SK-MEL-5 (cell line): Measurements from ENCODE around the gene ZNF813. TPM values are rescaled to one million over a fixed set of nuclear protein-coding genes. Genes with fewer than 3 reads are reported as not detected.

Experiments used
- DNase-seq: peaks from one replicate; pipeline ENCODE4 v3.0.0-alpha.2; 2016; ENCODE audit warnings: low read depth, low spot score
- in situ Hi-C: cut with HindIII; loops from 2 replicates; pipeline ENCODE4 v1.10.0; 2016; ENCODE audit warnings: low sequenced_read_pairs, high pct_unique_total_duplicates, low pct_unique_long_range_greater_than_20kb
- total RNA-seq: library from RNA; depleted of rRNA; stranded (reverse); fragments of >200 nt; shearing (Covaris generic); gene quantifications from 2 replicates; pipeline ENCODE4 v1.2.3, GENCODE V29; 2014; rRNA removed

ZNF813 gene
- total RNA-seq, 1 experiment from 2014 or later, result 3.9 TPM

DNA sequence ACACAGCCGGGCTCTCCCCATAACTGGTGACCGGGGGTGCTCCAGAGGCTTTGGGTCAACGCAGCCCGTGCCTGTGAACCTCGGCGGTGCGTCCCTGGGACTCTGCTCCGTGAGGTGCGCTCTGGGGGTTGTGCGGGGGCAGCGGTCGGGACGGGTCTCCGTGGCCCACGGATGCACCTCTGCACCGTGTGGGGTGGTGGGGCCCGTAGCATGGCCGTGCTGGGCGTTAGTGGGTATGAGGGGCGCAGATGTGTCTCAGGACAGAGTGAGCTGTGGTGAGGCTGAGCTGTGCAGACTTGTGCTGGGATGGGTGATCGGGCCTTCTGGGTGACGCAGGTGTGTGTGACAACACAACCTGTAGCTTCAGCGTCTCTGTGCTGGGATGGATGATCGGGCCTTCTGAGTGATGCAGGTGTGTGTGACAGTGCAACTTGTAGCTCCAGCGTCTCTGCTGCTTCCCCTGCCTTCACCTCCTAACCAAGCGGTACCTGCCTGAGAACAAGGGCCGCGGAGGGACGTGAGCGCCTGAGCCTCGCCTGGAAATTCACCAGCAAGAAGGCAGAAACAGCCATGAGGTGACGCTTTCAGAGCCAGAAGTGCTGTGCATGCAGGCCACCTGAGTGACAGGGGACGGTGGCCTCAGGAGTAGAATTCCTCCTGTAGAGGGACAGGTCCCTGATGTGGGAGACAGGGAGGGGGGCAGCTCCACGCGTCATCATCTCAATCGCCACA lies 71.0 kb downstream of the ZNF813 start:
- in situ Hi-C loops, result no loop called here
- DNase-seq, result no peak

DNA sequence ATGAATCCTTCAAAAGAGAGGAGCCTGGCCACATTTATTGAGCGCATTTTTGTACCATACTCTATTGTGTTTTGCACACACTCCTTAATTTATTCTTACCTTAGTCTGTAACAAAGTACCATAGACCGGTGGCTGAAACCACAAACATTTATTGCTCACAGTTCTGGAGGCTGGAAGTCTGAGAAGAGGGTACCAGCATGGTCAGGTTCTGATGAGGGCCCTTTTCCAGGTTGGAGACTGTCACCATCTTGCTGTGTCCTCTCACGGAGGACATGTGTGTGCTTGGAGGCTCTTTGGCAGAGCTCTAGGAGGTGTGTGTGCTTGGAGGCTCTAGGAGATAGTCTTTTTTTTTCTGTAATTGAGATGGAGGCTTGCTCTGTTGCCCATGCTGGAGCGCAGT lies 72.6 kb downstream of the ZNF813 start:
- in situ Hi-C loops, result no loop called here
- DNase-seq, result no peak

DNA sequence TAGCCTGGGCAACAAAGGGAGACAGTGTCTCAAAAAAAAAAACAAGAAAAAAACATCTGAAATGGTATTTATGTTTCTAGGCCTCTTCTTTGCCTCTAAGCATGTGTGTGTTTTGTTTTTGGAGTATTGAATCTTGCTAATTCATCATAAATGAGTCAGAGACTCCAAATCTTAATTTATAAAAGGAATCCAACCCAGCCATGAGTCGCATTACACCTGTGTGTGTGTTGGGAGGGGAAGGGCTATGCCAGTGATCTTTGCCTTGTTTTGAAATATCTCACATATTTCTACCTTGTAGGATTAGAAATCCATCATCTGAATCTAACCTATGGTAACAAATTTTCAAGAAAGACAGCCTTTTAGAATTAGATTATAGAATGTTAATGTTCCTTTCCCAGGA lies 74.4 kb downstream of the ZNF813 start:
- in situ Hi-C loops, result no loop called here
- no peak for DNase-seq

DNA sequence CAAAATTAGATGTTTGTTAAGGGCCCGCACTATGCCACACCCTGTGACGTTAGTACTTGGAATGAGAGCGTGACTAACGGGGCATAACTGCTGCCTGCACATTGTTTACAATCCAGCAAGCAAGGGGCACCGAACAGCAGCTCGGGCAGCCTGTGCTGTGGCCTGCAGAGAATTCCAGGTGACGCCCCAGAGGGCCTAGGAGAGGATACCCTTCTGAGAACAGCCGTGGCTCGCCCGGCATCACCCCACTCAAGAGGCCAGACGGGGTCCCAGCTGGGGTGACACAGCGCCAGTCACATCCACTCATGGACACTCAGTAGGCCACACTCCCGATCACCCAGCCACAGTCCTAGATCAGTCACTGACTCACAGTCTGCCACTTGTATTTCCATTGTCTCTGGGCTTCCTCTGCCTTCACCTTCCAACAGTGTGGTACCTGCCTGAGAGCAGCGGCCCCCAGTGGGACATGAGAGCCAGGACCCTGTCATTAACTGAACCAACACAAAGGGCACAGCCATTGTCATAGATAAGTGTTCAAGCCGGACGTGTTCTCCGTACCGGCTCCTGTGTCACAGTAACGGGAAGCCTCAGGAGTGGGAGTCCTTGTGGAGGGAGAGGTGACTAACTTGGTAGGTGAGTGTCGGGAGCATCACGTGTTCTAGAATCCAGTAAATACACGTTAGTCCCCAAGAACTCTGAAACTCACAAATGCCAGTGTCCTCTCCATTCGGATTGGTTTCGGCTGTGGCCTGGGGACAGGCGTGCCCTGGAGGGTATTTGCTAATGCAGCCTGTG lies 77.9 kb downstream of the ZNF813 start:
- no peak for DNase-seq
- in situ Hi-C loops, result no loop called here

Other genes starting within 250 kb of the ZNF813 start
- gene ZNF677, start 212.9 kb upstream of the ZNF813 start, total RNA-seq, result 6.2 and 8.0 TPM in 2 replicates
- not detected in 2 replicates for gene VN1R2, start 209.4 kb upstream of the ZNF813 start, total RNA-seq
- gene VN1R4, start 200.0 kb upstream of the ZNF813 start, total RNA-seq, result not detected in 2 replicates
- 10.2 and 12.7 TPM in 2 replicates for gene ZNF845, start 134.0 kb upstream of the ZNF813 start, total RNA-seq
- gene ZNF525, start 102.0 kb upstream of the ZNF813 start, total RNA-seq, result 9.5 and 10.0 TPM in 2 replicates
- gene ZNF765, start 72.6 kb upstream of the ZNF813 start, total RNA-seq, result 9.7 and 11.5 TPM in 2 replicates
- 7.8 and 8.6 TPM in 2 replicates for gene ZNF761, start 35.7 kb upstream of the ZNF813 start, total RNA-seq
- gene ZNF331, start 70.4 kb downstream of the ZNF813 start, total RNA-seq, result 4.3 and 7.7 TPM in 2 replicates
- not detected in 2 replicates for gene DPRX, start 164.3 kb downstream of the ZNF813 start, total RNA-seq